ENCODE results near the gene MLIP. TPM values are rescaled to one million over a fixed set of nuclear protein-coding genes. Genes with fewer than 3 reads are reported as not detected.

The MLIP gene
- total and polyA plus RNA-seq, 4 donors: 2.0 to 6.0 (median 3.2) TPM

- no peak for DNase-seq (ENCODE audit: low spot score)
- Histone ChIP-seq H3K9me3 (ENCODE audit: control insufficient read depth in 4 of 4, low read length in 3 of 4) (no peaks in the 10 kb centered on the region), H3K27ac (ENCODE audit: low read depth in 1 of 2, low read length in 2 of 2) (no peak overlapping the region), H3K4me1 (ENCODE audit: control insufficient read depth in 4 of 4, insufficient read depth in 4 of 4, low read length in 3 of 4) (no peaks in the 10 kb centered on the region), H3K27me3 (ENCODE audit: control insufficient read depth in 4 of 4, insufficient read depth in 4 of 4, low read length in 3 of 4) (no peaks in the 10 kb centered on the region), H3K9ac (ENCODE audit: low read depth in 1 of 2, low read length in 2 of 2) (no peak overlapping the region), H3K36me3 (ENCODE audit: control insufficient read depth in 4 of 4, insufficient read depth in 3 of 4, low read depth in 1 of 4, low read length in 3 of 4) (peaks cover 0 to 3% (median 0%) of the 10 kb centered on the region in 4 donors), H3K4me3 (ENCODE audit: low read depth in 1 of 3, low read length in 3 of 3) (no peak overlapping the region)
- TF ChIP-seq JUND (IDR thresholded peaks at IDR 0.05) (no peak), HNF4G (IDR thresholded peaks at IDR 0.05) (no peak), FOXA2 (IDR thresholded peaks at IDR 0.05) (no peak), ZBTB33 (IDR thresholded peaks at IDR 0.05) (no peak), ATF3 (IDR thresholded peaks at IDR 0.05) (no peak), HNF4A (conservative IDR thresholded peaks at IDR 0.05) (no peak), RXRA (IDR thresholded peaks at IDR 0.05) (no peak), MAX (IDR thresholded peaks at IDR 0.05) (no peak), EGR1 (IDR thresholded peaks at IDR 0.05; ENCODE audit: low read depth in 2 of 2) (no peak), REST (IDR thresholded peaks at IDR 0.05) (no peak), YY1 (IDR thresholded peaks at IDR 0.05) (no peak), TAF1 (conservative IDR thresholded peaks at IDR 0.05) (no peak), NR2F2 (IDR thresholded peaks at IDR 0.05) (no peak), FOXA1 (IDR thresholded peaks at IDR 0.05) (no peak), GABPA (IDR thresholded peaks at IDR 0.05 in 1 of 2, conservative IDR thresholded peaks at IDR 0.05 in 1 of 2) (no peak), RAD21 (IDR thresholded peaks at IDR 0.05) (no peak)
- TF ChIP-seq, protein P1, sequence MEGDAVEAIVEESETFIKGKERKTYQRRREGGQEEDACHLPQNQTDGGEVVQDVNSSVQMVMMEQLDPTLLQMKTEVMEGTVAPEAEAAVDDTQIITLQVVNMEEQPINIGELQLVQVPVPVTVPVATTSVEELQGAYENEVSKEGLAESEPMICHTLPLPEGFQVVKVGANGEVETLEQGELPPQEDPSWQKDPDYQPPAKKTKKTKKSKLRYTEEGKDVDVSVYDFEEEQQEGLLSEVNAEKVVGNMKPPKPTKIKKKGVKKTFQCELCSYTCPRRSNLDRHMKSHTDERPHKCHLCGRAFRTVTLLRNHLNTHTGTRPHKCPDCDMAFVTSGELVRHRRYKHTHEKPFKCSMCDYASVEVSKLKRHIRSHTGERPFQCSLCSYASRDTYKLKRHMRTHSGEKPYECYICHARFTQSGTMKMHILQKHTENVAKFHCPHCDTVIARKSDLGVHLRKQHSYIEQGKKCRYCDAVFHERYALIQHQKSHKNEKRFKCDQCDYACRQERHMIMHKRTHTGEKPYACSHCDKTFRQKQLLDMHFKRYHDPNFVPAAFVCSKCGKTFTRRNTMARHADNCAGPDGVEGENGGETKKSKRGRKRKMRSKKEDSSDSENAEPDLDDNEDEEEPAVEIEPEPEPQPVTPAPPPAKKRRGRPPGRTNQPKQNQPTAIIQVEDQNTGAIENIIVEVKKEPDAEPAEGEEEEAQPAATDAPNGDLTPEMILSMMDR (IDR thresholded peaks at IDR 0.05; ENCODE audit: low read depth, low read length, missing input control): no peak
- WGBS: 52% methylated on average over 3 of the region's 3 CpGs
These were observed 28.0 kb upstream of the MLIP start for GRCh38 chr6:54083287-54083686.

DNA sequence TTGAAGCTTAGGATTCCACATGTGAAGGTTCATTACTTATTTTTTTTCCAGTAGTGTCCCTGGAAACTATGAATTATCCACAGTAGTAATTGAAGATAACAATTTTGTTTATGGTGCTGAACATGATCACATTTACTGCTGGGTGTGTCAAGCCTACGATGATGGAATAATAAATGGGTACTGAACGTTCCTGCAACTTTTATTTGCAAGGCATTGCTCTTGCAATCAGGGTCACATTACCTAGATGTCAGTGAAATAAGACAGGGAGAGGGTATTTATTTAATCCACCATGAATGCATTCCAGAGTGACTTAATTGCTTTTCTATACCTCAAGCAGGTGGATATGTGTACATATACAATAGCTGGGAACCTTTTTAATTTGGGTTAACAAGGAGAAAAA lies 27.0 kb upstream of the MLIP start:
- H3K9ac ChIP-seq (ENCODE audit: low read depth in 1 of 2, low read length in 2 of 2): no peak overlapping the region
- H3K4me3 ChIP-seq (ENCODE audit: low read depth in 1 of 3, low read length in 3 of 3): no peak overlapping the region
- WGBS: 55% methylated on average over 2 of the region's 2 CpGs
- no peaks in the 10 kb centered on the region for H3K9me3 ChIP-seq (ENCODE audit: control insufficient read depth in 4 of 4, low read length in 3 of 4)
- no peaks in the 10 kb centered on the region for H3K4me1 ChIP-seq (ENCODE audit: control insufficient read depth in 4 of 4, insufficient read depth in 4 of 4, low read length in 3 of 4)
- H3K27ac ChIP-seq (ENCODE audit: low read depth in 1 of 2, low read length in 2 of 2): no peak overlapping the region
- DNase-seq (ENCODE audit: low spot score): no peak
- peaks cover 0 to 3% (median 0%) of the 10 kb centered on the region in 4 donors for H3K36me3 ChIP-seq (ENCODE audit: control insufficient read depth in 4 of 4, insufficient read depth in 3 of 4, low read depth in 1 of 4, low read length in 3 of 4)
- no peaks in the 10 kb centered on the region for H3K27me3 ChIP-seq (ENCODE audit: control insufficient read depth in 4 of 4, insufficient read depth in 4 of 4, low read length in 3 of 4)
- TF ChIP-seq YY1 (IDR thresholded peaks at IDR 0.05): no peak
- no peak for TF ChIP-seq RAD21 (IDR thresholded peaks at IDR 0.05)
- TF ChIP-seq ATF3 (IDR thresholded peaks at IDR 0.05): no peak
- no peak for TF ChIP-seq JUND (IDR thresholded peaks at IDR 0.05)
- no peak for TF ChIP-seq TAF1 (conservative IDR thresholded peaks at IDR 0.05)
- TF ChIP-seq ZBTB33 (IDR thresholded peaks at IDR 0.05): no peak
- TF ChIP-seq GABPA (IDR thresholded peaks at IDR 0.05 in 1 of 2, conservative IDR thresholded peaks at IDR 0.05 in 1 of 2): no peak
- TF ChIP-seq FOXA1 (IDR thresholded peaks at IDR 0.05): no peak
- TF ChIP-seq SP1 (IDR thresholded peaks at IDR 0.05): no peak
- TF ChIP-seq, protein P1 (IDR thresholded peaks at IDR 0.05; ENCODE audit: low read depth, low read length, missing input control): no peak
- TF ChIP-seq HNF4A (conservative IDR thresholded peaks at IDR 0.05): no peak
